HEK293 (cell line): ENCODE measurements around the gene BLTP3A.

Experiments used
- CTCF ChIA-PET: fragments of 350-600 bp; formaldehyde crosslinking; extraction: SDS; loops from one replicate; lab custom pipeline; 2021; ENCODE audit warnings: antibody characterized with exemption; lab: Yijun Ruan, JAX
- POLR2A ChIA-PET: fragments of 300-600 bp; formaldehyde crosslinking; extraction: SDS; loops from one replicate; lab custom pipeline; 2020; ENCODE audit warnings: antibody characterized with exemption, inconsistent platforms; lab: Yijun Ruan, JAX
- H3K27ac ChIP-seq: fragments of 200-500 bp; sonication (Bioruptor generic); 2 replicates; pipeline ENCODE4 v1.5.1; 2014; ENCODE audit warnings: low read depth, low read length, control low read depth, inconsistent platforms; ENCODE audit errors: extremely low read depth
- H3K36me3 ChIP-seq, 2 experiments: fragments of 200-500 bp in 1 of 2; sonication (Bioruptor generic) in 1 of 2; 1 replicate in 1 of 2; 2 replicates in 1 of 2; pipeline ENCODE4 v1.5.1; 2014 to 2017; ENCODE audit warnings: inconsistent platforms in 2 of 2, low read length in 2 of 2; ENCODE audit not compliant: control insufficient read depth in 2 of 2, insufficient read depth in 1 of 2
- H3K4me1 ChIP-seq: fragments of 200-500 bp; sonication (Bioruptor generic); 2 replicates; pipeline ENCODE4 v1.5.1; 2014; ENCODE audit warnings: mild to moderate bottlenecking, low read length, inconsistent platforms; ENCODE audit not compliant: control insufficient read depth, insufficient read depth
- H3K4me3 ChIP-seq: 2 replicates; pipeline ENCODE4 v1.5.1; 2011; ENCODE audit warnings: low read depth, mild to moderate bottlenecking, control low read depth, low read length, moderate library complexity
- H3K9me3 ChIP-seq: fragments of 200-500 bp; sonication (Bioruptor generic); 2 replicates; pipeline ENCODE4 v1.5.1; 2014; ENCODE audit warnings: low read depth, low read length, inconsistent platforms; ENCODE audit not compliant: control insufficient read depth, insufficient read depth
- SCRT2 ChIP-seq: fragments of 450-650 bp; formaldehyde crosslinking; IDR thresholded peaks from 2 replicates; pipeline ENCODE4 v1.5.1; 2016; ENCODE audit warnings: missing biosample characterization, missing genetic modification characterization
- ZBTB21 ChIP-seq: fragments of 450-650 bp; formaldehyde crosslinking; IDR thresholded peaks from 2 replicates; pipeline ENCODE4 v1.5.1; 2017; ENCODE audit warnings: missing biosample characterization, missing genetic modification characterization
- ZBTB48 ChIP-seq: fragments of 450-650 bp; formaldehyde crosslinking; IDR thresholded peaks from 2 replicates; pipeline ENCODE4 v1.5.1; 2016; ENCODE audit warnings: missing biosample characterization, missing genetic modification characterization
- ZNF133 ChIP-seq: fragments of 450-650 bp; formaldehyde crosslinking; IDR thresholded peaks from 2 replicates; pipeline ENCODE4 v1.5.1; 2016; ENCODE audit warnings: missing biosample characterization, missing genetic modification characterization
- ZNF16 ChIP-seq: fragments of 450-650 bp; formaldehyde crosslinking; IDR thresholded peaks from 2 replicates; pipeline ENCODE4 v1.5.1; 2016; ENCODE audit warnings: low read depth, missing biosample characterization, missing genetic modification characterization
- ZNF24 ChIP-seq: fragments of 450-650 bp; formaldehyde crosslinking; IDR thresholded peaks from 2 replicates; pipeline ENCODE4 v1.5.1; 2016; ENCODE audit warnings: missing biosample characterization, missing genetic modification characterization
- ZNF248 ChIP-seq: fragments of 450-650 bp; formaldehyde crosslinking; IDR thresholded peaks from 2 replicates; pipeline ENCODE4 v1.5.1; 2017; ENCODE audit warnings: missing biosample characterization, missing genetic modification characterization
- ZNF354C ChIP-seq: fragments of 450-650 bp; formaldehyde crosslinking; IDR thresholded peaks from 2 replicates; pipeline ENCODE4 v1.5.1; 2016; ENCODE audit warnings: missing biosample characterization, missing genetic modification characterization, low read depth, borderline replicate concordance
- ZNF366 ChIP-seq: fragments of 450-650 bp; formaldehyde crosslinking; conservative IDR thresholded peaks from 2 replicates; pipeline ENCODE4 v1.5.1; 2016; ENCODE audit warnings: missing biosample characterization, missing genetic modification characterization
- ZNF391 ChIP-seq: fragments of 450-650 bp; formaldehyde crosslinking; IDR thresholded peaks from 2 replicates; pipeline ENCODE4 v1.5.1; 2016; ENCODE audit warnings: low read depth, missing biosample characterization, missing genetic modification characterization, borderline replicate concordance
- ZNF394 ChIP-seq: fragments of 450-650 bp; formaldehyde crosslinking; IDR thresholded peaks from 2 replicates; pipeline ENCODE4 v1.5.1; 2016; ENCODE audit warnings: missing biosample characterization, missing genetic modification characterization, mild to moderate bottlenecking, moderate library complexity, borderline replicate concordance
- ZNF501 ChIP-seq: fragments of 450-650 bp; formaldehyde crosslinking; IDR thresholded peaks from 2 replicates; pipeline ENCODE4 v1.5.1; 2016; ENCODE audit warnings: missing biosample characterization, missing genetic modification characterization
- ZNF548 ChIP-seq: fragments of 450-650 bp; formaldehyde crosslinking; IDR thresholded peaks from 2 replicates; pipeline ENCODE4 v1.5.1; 2016; ENCODE audit warnings: missing biosample characterization, missing genetic modification characterization
- ZNF558 ChIP-seq: fragments of 450-650 bp; formaldehyde crosslinking; IDR thresholded peaks from 2 replicates; pipeline ENCODE4 v1.5.1; 2016; ENCODE audit warnings: missing biosample characterization, missing genetic modification characterization
- ZNF585B ChIP-seq: fragments of 450-650 bp; formaldehyde crosslinking; IDR thresholded peaks from 2 replicates; pipeline ENCODE4 v1.5.1; 2016; ENCODE audit warnings: missing biosample characterization, missing genetic modification characterization
- ZNF677 ChIP-seq: fragments of 450-650 bp; IDR thresholded peaks from 2 replicates; pipeline ENCODE4 v1.5.0; 2018; ENCODE audit warnings: missing biosample characterization, mild to moderate bottlenecking, missing genetic modification characterization, moderate library complexity
- ZNF707 ChIP-seq: fragments of 450-650 bp; formaldehyde crosslinking; IDR thresholded peaks from 2 replicates; pipeline ENCODE4 v1.5.1; 2016; ENCODE audit warnings: missing biosample characterization, missing genetic modification characterization
- ZSCAN23 ChIP-seq: fragments of 450-650 bp; formaldehyde crosslinking; IDR thresholded peaks from 2 replicates; pipeline ENCODE4 v1.5.1; 2016; ENCODE audit warnings: missing biosample characterization, missing genetic modification characterization
- TF ChIP-seq, protein P1 (sequence below): fragments of 450-650 bp; IDR thresholded peaks from 2 replicates; pipeline ENCODE4 v1.5.1; 2018; ENCODE audit warnings: missing biosample characterization, missing genetic modification characterization
- TF ChIP-seq, protein P2 (sequence below): fragments of 450-650 bp; formaldehyde crosslinking; IDR thresholded peaks from 2 replicates; pipeline ENCODE4 v1.5.1; 2016; ENCODE audit warnings: missing biosample characterization, missing genetic modification characterization, borderline replicate concordance
- TF ChIP-seq, protein P3 (sequence below): fragments of 450-650 bp; formaldehyde crosslinking; IDR thresholded peaks from 2 replicates; pipeline ENCODE4 v1.5.1; 2017; ENCODE audit warnings: missing biosample characterization, mild to moderate bottlenecking, missing genetic modification characterization, moderate library complexity
- TF ChIP-seq, protein P4 (sequence below): fragments of 450-650 bp; formaldehyde crosslinking; IDR thresholded peaks from 2 replicates; pipeline ENCODE4 v1.5.1; 2016; ENCODE audit warnings: missing biosample characterization, missing genetic modification characterization

BLTP3A gene

DNA sequence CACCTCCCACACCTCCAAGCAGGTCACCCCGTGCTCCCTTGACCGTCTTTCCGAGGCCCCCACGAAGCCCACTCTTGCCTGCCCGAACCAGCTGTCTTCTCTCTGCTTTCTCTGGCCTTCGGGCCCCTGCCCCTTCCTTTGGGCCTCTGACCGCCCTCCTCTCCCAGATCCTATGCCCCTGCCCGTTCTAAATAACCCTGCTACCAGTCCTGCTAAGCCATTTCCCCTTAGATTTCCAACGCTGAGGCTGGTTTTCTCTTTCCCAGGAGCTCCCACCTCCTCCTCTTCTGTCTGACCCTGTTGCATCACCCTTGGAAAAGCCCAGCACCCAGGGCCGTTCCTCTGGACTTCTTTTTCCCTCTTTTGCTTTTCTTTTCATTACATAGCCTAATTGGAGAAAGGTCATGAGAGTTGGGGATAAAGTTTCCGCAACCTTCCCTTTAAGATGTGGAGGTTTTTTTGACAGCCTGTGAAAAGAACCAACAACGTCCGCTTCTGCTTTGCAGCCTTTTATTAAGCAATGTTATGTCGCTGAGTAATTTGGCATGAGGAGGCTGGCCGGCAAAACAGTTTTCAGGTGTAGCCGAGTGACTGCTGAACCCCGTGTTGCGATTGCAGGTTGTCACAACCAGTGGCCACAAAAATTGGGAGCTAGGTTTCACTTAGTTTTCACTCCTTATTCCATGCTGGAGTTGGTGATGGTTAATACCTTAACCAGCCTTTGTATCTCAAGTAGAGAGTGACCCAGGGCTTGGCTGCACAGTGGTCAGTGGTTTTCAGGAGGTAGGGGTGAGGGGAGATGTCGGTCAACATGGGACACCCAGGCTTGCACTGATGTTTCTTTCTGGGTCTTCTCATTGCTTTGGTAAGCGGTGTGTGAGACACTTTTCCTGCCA, 970 bp downstream of the BLTP3A start:
- POLR2A ChIA-PET = interaction anchor here (0.6 to 2.8 kb wide), 13 partner anchors 12 to 1820 kb away, joined by 3 to 25 read pairs (median 3); partner anchors contain the start of genes ANKS1A, ILRUN, SNRPC and TAF11
- H3K9me3 ChIP-seq = no peaks in the 10 kb centered on the region
- CTCF ChIA-PET = interaction anchor here (0.7 to 2.2 kb wide), 8 partner anchors 17 to 220 kb away, joined by 3 to 6 read pairs (median 3); no protein-coding TSS in a partner anchor
- peaks cover 8% of the 10 kb centered on the region; the same call in 1 of the 2 replicates for H3K4me1 ChIP-seq
- peak overlapping the region; percentile 96 for H3K27ac ChIP-seq
- H3K4me3 ChIP-seq = peak overlapping the region; percentile 98
- H3K36me3 ChIP-seq = no peaks in the 10 kb centered on the region; a peak in 1 of 3 replicates
- TF ChIP-seq ZNF366 (tag by site-specific recombination) = peak; percentile 55; the same call in 1 of the 2 replicates
- TF ChIP-seq ZNF24 = no peak
- TF ChIP-seq ZSCAN23 (tag by site-specific recombination) = no peak
- no peak for TF ChIP-seq ZNF133 (tag by site-specific recombination)
- TF ChIP-seq, protein P1, sequence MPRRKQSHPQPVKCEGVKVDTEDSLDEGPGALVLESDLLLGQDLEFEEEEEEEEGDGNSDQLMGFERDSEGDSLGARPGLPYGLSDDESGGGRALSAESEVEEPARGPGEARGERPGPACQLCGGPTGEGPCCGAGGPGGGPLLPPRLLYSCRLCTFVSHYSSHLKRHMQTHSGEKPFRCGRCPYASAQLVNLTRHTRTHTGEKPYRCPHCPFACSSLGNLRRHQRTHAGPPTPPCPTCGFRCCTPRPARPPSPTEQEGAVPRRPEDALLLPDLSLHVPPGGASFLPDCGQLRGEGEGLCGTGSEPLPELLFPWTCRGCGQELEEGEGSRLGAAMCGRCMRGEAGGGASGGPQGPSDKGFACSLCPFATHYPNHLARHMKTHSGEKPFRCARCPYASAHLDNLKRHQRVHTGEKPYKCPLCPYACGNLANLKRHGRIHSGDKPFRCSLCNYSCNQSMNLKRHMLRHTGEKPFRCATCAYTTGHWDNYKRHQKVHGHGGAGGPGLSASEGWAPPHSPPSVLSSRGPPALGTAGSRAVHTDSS = no peak
- no peak for TF ChIP-seq ZNF548 (tag by site-specific recombination)
- TF ChIP-seq ZNF16 (tag by site-specific recombination) = no peak
- TF ChIP-seq, protein P2, sequence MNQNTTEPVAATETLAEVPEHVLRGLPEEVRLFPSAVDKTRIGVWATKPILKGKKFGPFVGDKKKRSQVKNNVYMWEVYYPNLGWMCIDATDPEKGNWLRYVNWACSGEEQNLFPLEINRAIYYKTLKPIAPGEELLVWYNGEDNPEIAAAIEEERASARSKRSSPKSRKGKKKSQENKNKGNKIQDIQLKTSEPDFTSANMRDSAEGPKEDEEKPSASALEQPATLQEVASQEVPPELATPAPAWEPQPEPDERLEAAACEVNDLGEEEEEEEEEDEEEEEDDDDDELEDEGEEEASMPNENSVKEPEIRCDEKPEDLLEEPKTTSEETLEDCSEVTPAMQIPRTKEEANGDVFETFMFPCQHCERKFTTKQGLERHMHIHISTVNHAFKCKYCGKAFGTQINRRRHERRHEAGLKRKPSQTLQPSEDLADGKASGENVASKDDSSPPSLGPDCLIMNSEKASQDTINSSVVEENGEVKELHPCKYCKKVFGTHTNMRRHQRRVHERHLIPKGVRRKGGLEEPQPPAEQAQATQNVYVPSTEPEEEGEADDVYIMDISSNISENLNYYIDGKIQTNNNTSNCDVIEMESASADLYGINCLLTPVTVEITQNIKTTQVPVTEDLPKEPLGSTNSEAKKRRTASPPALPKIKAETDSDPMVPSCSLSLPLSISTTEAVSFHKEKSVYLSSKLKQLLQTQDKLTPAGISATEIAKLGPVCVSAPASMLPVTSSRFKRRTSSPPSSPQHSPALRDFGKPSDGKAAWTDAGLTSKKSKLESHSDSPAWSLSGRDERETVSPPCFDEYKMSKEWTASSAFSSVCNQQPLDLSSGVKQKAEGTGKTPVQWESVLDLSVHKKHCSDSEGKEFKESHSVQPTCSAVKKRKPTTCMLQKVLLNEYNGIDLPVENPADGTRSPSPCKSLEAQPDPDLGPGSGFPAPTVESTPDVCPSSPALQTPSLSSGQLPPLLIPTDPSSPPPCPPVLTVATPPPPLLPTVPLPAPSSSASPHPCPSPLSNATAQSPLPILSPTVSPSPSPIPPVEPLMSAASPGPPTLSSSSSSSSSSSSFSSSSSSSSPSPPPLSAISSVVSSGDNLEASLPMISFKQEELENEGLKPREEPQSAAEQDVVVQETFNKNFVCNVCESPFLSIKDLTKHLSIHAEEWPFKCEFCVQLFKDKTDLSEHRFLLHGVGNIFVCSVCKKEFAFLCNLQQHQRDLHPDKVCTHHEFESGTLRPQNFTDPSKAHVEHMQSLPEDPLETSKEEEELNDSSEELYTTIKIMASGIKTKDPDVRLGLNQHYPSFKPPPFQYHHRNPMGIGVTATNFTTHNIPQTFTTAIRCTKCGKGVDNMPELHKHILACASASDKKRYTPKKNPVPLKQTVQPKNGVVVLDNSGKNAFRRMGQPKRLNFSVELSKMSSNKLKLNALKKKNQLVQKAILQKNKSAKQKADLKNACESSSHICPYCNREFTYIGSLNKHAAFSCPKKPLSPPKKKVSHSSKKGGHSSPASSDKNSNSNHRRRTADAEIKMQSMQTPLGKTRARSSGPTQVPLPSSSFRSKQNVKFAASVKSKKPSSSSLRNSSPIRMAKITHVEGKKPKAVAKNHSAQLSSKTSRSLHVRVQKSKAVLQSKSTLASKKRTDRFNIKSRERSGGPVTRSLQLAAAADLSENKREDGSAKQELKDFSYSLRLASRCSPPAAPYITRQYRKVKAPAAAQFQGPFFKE (tag by site-specific recombination) = no peak
- peak; percentile 46; the same call in 1 of the 2 replicates for TF ChIP-seq ZNF394
- TF ChIP-seq ZNF558 (tag by site-specific recombination) = peak; percentile 36; the same call in 1 of the 2 replicates
- TF ChIP-seq ZNF354C (tag by site-specific recombination) = no peak
- TF ChIP-seq ZNF248 (tag by site-specific recombination) = no peak
- peak; percentile 78; the same call in 1 of the 2 replicates for TF ChIP-seq ZNF501 (tag by site-specific recombination)
- TF ChIP-seq ZNF585B = no peak
- TF ChIP-seq ZNF707 (tag by site-specific recombination) = no peak
- peak; percentile 94; the same call in 1 of the 2 replicates for TF ChIP-seq SCRT2 (tag by site-specific recombination)
- 0 out of 2 replicates have a peak, but pooled peaks have one; percentile 7 for TF ChIP-seq ZBTB21
- peak; percentile 3; the same call in 1 of the 2 replicates for TF ChIP-seq ZBTB48
- TF ChIP-seq, protein P3, sequence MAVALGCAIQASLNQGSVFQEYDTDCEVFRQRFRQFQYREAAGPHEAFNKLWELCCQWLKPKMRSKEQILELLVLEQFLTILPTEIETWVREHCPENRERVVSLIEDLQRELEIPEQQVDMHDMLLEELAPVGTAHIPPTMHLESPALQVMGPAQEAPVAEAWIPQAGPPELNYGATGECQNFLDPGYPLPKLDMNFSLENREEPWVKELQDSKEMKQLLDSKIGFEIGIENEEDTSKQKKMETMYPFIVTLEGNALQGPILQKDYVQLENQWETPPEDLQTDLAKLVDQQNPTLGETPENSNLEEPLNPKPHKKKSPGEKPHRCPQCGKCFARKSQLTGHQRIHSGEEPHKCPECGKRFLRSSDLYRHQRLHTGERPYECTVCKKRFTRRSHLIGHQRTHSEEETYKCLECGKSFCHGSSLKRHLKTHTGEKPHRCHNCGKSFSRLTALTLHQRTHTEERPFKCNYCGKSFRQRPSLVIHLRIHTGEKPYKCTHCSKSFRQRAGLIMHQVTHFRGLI = peak; percentile 46; the same call in 1 of the 2 replicates
- no peak for TF ChIP-seq ZNF677 (tag by site-specific recombination)
- TF ChIP-seq ZNF391 (tag by site-specific recombination) = no peak
- TF ChIP-seq, protein P4, sequence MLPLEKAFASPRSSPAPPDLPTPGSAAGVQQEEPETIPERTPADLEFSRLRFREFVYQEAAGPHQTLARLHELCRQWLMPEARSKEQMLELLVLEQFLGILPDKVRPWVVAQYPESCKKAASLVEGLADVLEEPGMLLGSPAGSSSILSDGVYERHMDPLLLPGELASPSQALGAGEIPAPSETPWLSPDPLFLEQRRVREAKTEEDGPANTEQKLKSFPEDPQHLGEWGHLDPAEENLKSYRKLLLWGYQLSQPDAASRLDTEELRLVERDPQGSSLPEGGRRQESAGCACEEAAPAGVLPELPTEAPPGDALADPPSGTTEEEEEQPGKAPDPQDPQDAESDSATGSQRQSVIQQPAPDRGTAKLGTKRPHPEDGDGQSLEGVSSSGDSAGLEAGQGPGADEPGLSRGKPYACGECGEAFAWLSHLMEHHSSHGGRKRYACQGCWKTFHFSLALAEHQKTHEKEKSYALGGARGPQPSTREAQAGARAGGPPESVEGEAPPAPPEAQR (tag by site-specific recombination) = no peak
